ENCODE measurements around the gene SLC44A3. TPM values are rescaled to one million over a fixed set of nuclear protein-coding genes. Genes with fewer than 3 reads are reported as not detected.

Gene SLC44A3
- total and polyA plus RNA-seq, 2 of the 13 experiments (the other 11 are each of a cell fraction or from before 2014, with no cell fraction given), result 6.8 to 14.1 TPM

GRCh38 chr1:94843430-94843829 lies 23.3 kb downstream of the SLC44A3 start:
- H3K36me3 ChIP-seq (replicated peaks in 1 of 2; ENCODE audit: control insufficient read depth in 1 of 2, insufficient read depth in 2 of 2, low read length in 2 of 2), result peaks cover 0 to 8% of the 10 kb centered on the region in 2 experiments; a peak in 4 of 5 replicates
- no TSS peak for BruUV-seq (replicated peaks)
- no peaks in the 10 kb centered on the region for H3K9me3 ChIP-seq (ENCODE audit: low read length)
- H3K79me2 ChIP-seq (ENCODE audit: insufficient read depth, low read length), result no peaks in the 10 kb centered on the region
- H3K27ac ChIP-seq (ENCODE audit: extremely low read length, insufficient read depth, low read length), result no peak overlapping the region
- no peak overlapping the region for H2AFZ ChIP-seq (ENCODE audit: low read length)
- intact Hi-C loops (cut with micrococcal nuclease; ENCODE audit: unreplicated experiment) (no loop called here), in situ Hi-C loops (cut with HindIII; ENCODE audit: extremely low pct_ligation_motif_present, low pct_unique_long_range_greater_than_20kb) (no loop called here)
- H4K20me1 ChIP-seq (ENCODE audit: insufficient read depth, low read length), result no peaks in the 10 kb centered on the region
- 94% methylated on average over 6 of the region's 6 CpGs for WGBS (ENCODE audit: low lambda C conversion rate)
- ChIA-PET CTCF (ENCODE audit: low intra/inter-chr PET ratio, low total read pairs) (no interaction called here), POLR2A (no interaction called here)
- H3K9ac ChIP-seq (ENCODE audit: insufficient read depth, low read depth, low read length), result no peak overlapping the region
- H3K4me3 ChIP-seq (replicated peaks in 1 of 3; ENCODE audit: insufficient read depth in 1 of 3, low read depth in 2 of 3, low read length in 3 of 3), result no peak overlapping the region
- no peak for FAIRE-seq
- H3K4me1 ChIP-seq (ENCODE audit: insufficient read depth, low read length), result no peaks in the 10 kb centered on the region
- no peak for DNase-seq (ENCODE audit: low spot score)
- H3K27me3 ChIP-seq (ENCODE audit: control insufficient read depth in 1 of 2, insufficient read depth in 2 of 2, low read length in 2 of 2), result no peaks in the 10 kb centered on the region
- H3K4me2 ChIP-seq (ENCODE audit: low read depth, low read length), result no peak overlapping the region
- no peak for ATAC-seq
- TF ChIP-seq NFIB (CRISPR knock-in tag; IDR thresholded peaks at IDR 0.05; ENCODE audit: borderline replicate concordance), result no peak
- TF ChIP-seq ARNT (IDR thresholded peaks at IDR 0.05), result no peak
- no peak for TF ChIP-seq RFXANK (CRISPR knock-in tag; IDR thresholded peaks at IDR 0.05)
- TF ChIP-seq SMAD9 (CRISPR knock-in tag; IDR thresholded peaks at IDR 0.05), result no peak
- no peak for TF ChIP-seq HDAC1 (CRISPR knock-in tag; IDR thresholded peaks at IDR 0.05)
- no peak for TF ChIP-seq ZNF513 (CRISPR knock-in tag; conservative IDR thresholded peaks at IDR 0.05)
- TF ChIP-seq SMAD1 (CRISPR knock-in tag; IDR thresholded peaks at IDR 0.05; ENCODE audit: borderline replicate concordance, low read depth), result no peak
- no peak for TF ChIP-seq ERF (CRISPR knock-in tag; IDR thresholded peaks at IDR 0.05)
- TF ChIP-seq ZNF713 (CRISPR knock-in tag; IDR thresholded peaks at IDR 0.05), result no peak
- no peak for TF ChIP-seq ZNF432 (CRISPR knock-in tag; IDR thresholded peaks at IDR 0.05; ENCODE audit: borderline replicate concordance)
- TF ChIP-seq PAF1 (CRISPR knock-in tag; IDR thresholded peaks at IDR 0.05), result no peak
- no peak for TF ChIP-seq ZBTB25 (CRISPR knock-in tag; IDR thresholded peaks at IDR 0.05)
- no peak for TF ChIP-seq SNAPC5 (CRISPR knock-in tag; IDR thresholded peaks at IDR 0.05; ENCODE audit: borderline replicate concordance)
- no peak for TF ChIP-seq NFAT5 (CRISPR knock-in tag; IDR thresholded peaks at IDR 0.05)
- no peak for TF ChIP-seq BORCS8-MEF2B (CRISPR knock-in tag; IDR thresholded peaks at IDR 0.05)
- no peak for TF ChIP-seq PCBP1 (IDR thresholded peaks at IDR 0.05; ENCODE audit: borderline replicate concordance, low read depth, low read length)
- no peak for TF ChIP-seq ZSCAN22 (CRISPR knock-in tag; IDR thresholded peaks at IDR 0.05)

All from HepG2 (cell line).